Activated CD4-positive, alpha-beta T cell treated with anti-CD3 and anti-CD28 coated beads for 4 hours (primary cell): ENCODE data around the gene HOXD10.

Experiments
- DNase-seq, 2 donors: peaks; one replicate each; pipeline ENCODE4 v3.0.0-alpha.2; 2020

The HOXD10 gene

GRCh38 chr2:176152350-176153181 is 36.0 kb downstream of the HOXD10 start:
- no peak for DNase-seq

DNA sequence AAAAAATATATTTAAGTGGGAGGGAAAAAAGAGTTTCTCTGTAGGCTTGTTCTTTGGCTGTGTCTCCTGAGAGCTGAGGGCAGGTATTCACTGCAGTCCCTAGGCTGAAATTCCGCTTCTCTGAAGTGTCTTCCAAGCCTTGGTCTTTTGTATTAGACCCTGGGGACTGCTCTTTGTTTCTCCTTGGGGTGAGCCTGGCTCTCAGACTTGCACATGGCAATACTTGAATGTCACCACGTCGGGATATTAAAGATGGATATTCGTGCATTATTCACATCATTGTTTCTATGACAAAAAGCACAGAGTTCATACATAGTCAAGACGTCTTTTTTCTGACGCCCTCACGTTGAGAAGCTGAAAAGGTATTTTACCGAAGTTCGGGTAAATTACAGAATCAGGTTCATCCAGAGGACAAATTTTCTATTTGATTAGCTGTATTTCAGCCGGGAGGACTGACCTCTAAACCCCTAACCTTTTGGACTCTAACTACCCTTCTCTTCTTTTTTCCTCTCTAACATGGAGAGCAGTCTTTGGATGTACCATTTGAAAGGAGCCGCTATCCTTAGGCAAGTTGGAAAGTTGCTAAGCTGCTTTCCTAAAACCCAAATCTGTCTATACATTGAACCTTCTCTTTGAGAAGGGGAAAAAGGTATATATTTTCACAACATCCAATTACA is 38.1 kb downstream of the HOXD10 start:
- DNase-seq: no peak

GRCh38 chr2:176155356-176156044 is 38.9 kb downstream of the HOXD10 start:
- DNase-seq: no peak

DNA sequence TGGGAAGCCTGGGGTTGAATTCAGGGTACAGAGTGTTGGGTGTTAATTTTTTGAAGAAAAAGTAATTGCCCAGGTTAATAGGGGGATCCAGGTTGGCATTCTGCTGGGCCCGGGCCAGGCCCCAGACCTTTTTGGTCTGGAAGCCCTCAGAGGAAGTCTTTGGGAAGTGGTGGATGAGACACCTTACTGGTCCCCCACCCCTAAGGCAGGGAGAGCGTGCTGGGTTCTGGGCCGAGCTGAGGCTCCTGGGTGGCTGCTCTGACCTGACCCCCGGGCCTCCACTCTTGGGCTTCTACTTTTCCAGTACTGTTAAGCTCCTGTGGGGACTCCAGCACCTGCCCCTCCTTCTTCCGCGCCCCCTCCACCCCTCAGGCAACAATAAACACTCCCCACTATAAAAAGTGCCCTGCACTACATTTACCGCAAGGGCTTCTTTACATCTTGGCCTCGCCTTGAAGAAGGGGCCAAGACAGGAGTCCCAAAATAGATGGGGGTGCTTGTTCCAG is 39.8 kb downstream of the HOXD10 start:
- DNase-seq: no peak

DNA sequence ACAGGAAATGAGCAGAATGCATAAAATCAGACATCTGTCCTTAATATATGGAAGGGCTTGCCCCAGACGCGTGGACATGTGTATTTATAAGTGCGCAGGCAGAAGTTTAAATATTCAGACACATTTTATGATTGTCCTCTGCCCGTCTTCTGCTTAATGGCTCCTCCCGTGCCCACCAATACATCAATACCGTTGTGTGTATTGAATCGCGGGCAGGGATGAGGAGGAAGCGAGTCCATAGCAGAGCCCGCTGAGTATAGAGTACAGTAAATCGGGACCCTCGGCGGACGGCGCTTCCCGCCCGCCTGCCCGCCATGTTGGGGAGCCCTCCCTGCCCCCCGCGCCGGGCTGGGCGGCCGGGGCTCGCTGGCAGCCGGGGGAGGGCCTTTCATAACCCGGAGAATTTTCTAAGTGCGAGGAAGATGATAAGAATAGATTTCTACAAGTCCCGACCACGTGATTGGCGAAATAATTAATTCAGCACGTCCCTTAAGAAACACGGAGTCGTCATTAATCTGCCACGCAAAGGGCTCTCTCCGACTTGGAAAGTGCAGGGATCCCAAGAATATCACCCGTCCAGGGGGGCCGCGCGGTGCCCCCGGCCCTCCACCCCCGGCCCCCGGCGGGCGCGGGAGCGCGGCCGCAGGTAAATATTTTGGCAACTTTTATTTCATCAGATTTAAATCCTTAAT is 40.4 kb downstream of the HOXD10 start, which contains the start of gene HOXD3:
Gene HOXD3 (plus strand): TSS at position 501 of the 692 bp plus-strand sequence. CDS start 11,808 bp downstream, outside the sequence.
- DNase-seq: no peak

DNA sequence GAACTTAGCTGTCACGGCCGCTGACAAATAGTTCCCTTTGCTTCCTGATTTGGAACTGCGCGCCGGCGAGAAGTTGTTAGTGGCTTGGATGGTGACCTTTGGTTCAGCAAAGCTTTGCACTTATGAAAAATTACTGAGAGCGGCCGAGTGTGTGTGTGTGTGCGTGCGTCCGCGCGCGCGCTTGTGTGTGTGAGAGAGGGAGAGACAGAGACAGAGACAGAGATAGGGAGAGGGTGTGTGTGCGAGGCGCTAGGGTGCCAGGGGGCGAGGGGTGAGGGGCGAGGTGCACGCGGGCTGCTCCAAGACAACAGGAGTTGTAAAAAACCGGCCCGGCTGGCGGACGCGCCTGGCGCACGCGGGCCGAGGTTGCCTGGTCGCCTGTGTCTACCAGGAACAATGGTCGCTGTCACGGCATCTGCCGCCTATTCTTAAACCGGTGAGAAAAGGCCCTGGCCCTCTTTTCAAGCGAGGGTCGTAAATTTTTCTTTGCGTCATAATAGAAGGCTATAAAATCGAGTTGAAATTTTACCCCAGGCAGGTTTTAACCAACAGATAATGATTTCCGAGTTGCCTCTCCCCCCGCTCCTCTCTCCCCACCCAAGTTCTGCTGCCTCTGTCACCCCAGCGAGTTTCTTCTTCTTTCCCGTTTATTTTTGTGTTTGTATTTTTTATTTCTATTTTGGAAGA is 41.1 kb downstream of the HOXD10 start:
- no peak for DNase-seq

DNA sequence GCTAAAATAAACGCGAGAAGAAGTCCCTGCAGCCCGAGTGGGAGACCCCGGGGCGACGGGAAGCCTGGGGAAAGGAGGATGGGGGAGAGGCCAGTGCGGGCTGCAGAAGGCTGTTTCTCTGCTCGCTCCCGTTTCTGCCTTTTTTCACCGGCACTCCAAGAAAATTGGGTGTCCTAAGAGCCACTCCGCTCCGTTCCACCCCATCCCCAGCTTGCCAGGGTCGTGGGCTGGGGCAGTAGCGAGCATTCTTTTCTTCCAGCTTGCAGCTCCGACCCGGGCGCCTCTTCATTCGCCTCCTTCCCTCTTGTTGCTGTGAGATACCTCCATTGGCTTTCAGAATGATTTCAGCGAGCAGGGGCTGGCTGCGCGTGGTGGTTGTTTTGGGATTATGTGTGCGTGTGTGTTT is 41.6 kb downstream of the HOXD10 start:
- no peak for DNase-seq

DNA sequence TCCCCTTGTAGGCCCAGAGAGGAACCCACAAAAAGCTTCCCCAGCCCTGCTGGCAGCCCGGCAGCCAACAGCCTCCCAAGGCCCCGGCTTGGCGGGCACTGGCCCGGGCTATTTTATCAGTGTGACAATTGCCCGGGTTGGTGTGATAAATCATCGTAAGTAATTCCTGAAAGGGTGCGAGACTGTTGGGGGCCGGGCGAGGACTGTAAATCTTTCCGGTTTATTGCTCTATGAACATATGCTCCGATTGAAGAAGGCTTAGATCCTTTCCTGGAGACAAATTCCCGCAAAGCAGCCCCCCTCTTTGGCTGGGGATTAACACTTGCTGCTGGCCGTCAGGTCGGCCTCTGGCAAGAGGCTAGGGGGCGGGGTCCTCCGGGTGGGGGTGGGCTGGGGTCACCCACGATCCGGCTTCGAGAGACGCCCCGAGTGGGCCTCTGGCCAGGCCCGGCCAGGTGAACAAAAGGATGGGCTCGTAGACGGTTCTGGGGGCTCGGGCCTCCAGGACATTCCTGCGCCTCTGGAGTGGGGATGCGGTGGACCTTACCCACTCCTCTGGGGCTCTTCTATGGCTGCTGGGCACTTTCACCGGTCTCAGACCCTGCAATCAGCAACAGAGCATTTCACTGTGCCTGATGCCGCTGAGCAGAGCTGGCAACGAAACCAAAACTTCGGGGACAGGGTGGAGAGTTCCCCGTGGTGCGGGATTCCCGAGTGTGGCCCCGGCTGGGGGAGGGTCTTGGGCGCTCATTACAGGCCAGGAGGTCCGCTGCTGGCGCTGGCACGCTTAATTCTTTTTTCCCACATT is 42.5 kb downstream of the HOXD10 start:
- DNase-seq: no peak

GRCh38 chr2:176159663-176160250 is 43.2 kb downstream of the HOXD10 start:
- no peak for DNase-seq

GRCh38 chr2:176160251-176160985 is 43.8 kb downstream of the HOXD10 start:
- DNase-seq: no peak

- no peak for DNase-seq
Observed at GRCh38 chr2:176160986-176161824, 44.6 kb downstream of the HOXD10 start.

DNA sequence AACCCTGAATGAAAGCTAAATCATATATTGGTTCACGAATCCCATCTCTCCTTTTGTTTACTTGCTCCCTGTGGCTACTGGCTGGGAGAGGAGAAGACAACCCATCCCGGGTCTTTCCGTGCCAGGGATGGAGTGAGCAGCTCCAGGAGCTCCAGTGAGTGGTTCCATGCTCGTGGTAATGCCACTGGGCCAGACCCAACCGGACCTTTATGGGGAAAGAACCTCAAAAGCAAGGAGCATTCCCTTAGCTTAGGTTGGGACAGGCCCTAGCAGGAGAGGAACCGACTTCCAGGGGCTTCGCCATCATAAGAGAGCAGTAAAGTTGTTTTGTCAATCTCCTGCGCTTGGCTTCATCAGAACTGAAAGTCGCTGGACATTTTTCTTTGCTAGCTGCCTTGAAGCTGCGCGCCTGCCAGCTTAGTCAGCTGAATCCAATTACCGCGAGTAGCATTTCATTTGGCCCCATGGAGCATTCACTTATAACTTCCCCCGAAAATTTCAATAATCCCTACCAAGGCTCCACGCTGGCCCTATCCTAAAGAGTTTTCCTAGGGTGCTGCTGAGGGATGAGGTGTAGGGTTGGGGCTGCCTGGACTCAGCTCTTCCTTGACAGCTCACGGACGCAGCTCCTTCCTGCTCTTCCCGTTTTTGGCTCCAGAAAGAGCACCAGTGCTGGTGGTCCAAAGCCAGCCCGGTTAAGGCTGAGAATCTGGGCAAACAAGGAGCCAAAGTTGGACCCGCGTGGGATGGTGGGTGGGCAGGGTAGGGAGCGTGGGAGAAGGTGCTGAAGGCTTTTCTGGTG is 45.4 kb downstream of the HOXD10 start:
- no peak for DNase-seq

- DNase-seq: no peak
Observed at GRCh38 chr2:176162911-176163671, 46.5 kb downstream of the HOXD10 start.

- DNase-seq: no peak
Observed at GRCh38 chr2:176163672-176164056, 47.1 kb downstream of the HOXD10 start.

- DNase-seq: no peak
Observed at GRCh38 chr2:176164201-176164600, 47.6 kb downstream of the HOXD10 start.

GRCh38 chr2:176164611-176165369 is 48.2 kb downstream of the HOXD10 start:
- DNase-seq: no peak
